Ishikawa (cell line): ENCODE measurements around the gene VGLL1.

Experiments
- CEBPB ChIP-seq: IDR thresholded peaks from 2 replicates; pipeline ENCODE4 v1.6.1; 2012
- CREB1 ChIP-seq: IDR thresholded peaks from 2 replicates; pipeline ENCODE4 v1.6.1; 2012; ENCODE audit warnings: low read depth
- EGR1 ChIP-seq: IDR thresholded peaks from 2 replicates; pipeline ENCODE4 v1.6.1; 2012
- EP300 ChIP-seq: IDR thresholded peaks from 2 replicates; pipeline ENCODE4 v1.6.1; 2012; ENCODE audit warnings: borderline replicate concordance
- FOXM1 ChIP-seq: IDR thresholded peaks from 2 replicates; pipeline ENCODE4 v1.6.1; 2012; ENCODE audit warnings: low read depth, borderline replicate concordance
- NFIC ChIP-seq: IDR thresholded peaks from 2 replicates; pipeline ENCODE4 v1.6.1; 2012
- RAD21 ChIP-seq: IDR thresholded peaks from 2 replicates; pipeline ENCODE4 v1.6.1; 2012; ENCODE audit warnings: low read depth
- TAF1 ChIP-seq: IDR thresholded peaks from 2 replicates; pipeline ENCODE4 v1.6.1; 2012; ENCODE audit warnings: low read depth, mild to moderate bottlenecking
- TCF12 ChIP-seq: IDR thresholded peaks from 2 replicates; pipeline ENCODE4 v1.6.1; 2012; ENCODE audit warnings: low read depth
- TEAD4 ChIP-seq: IDR thresholded peaks from 2 replicates; pipeline ENCODE4 v1.6.1; 2012
- YY1 ChIP-seq: IDR thresholded peaks from 2 replicates; pipeline ENCODE4 v1.6.1; 2012; ENCODE audit warnings: low read depth
- ZBTB7A ChIP-seq: IDR thresholded peaks from 2 replicates; pipeline ENCODE4 v1.6.1; 2012; ENCODE audit warnings: low read depth
- TF ChIP-seq, protein P1 (sequence below): IDR thresholded peaks from 2 replicates; pipeline ENCODE4 v1.6.1; 2012
- TF ChIP-seq, protein P2 (sequence below): IDR thresholded peaks from 2 replicates; pipeline ENCODE4 v1.6.1; 2012; ENCODE audit warnings: low read depth, mild to moderate bottlenecking
- TF ChIP-seq, protein P3 (sequence below): IDR thresholded peaks from 2 replicates; pipeline ENCODE4 v1.6.1; 2012

VGLL1 gene

DNA sequence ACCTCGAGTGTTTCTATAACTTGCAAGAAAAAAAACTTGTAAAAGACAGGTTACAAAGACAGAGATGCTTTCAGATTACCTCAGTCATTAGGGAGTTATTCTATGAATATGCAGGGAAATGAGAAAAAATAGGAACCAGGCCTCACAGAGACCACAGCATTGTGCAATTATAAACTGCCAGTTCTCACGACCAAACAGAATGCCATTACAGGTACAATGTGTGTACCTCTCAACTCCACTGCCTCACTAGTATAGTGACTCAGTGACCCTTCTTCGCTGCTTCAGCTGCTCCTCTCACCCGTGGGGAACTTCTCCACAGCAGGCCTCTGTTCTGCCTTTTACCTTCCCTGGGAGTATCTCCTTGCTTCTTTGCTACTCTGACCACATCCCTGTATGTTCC is 37.0 kb upstream of the VGLL1 start:
- no peak for TF ChIP-seq FOXM1
- no peak for TF ChIP-seq NFIC
- TF ChIP-seq, protein P1, sequence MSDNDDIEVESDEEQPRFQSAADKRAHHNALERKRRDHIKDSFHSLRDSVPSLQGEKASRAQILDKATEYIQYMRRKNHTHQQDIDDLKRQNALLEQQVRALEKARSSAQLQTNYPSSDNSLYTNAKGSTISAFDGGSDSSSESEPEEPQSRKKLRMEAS = no peak
- no peak for TF ChIP-seq ZBTB7A

DNA sequence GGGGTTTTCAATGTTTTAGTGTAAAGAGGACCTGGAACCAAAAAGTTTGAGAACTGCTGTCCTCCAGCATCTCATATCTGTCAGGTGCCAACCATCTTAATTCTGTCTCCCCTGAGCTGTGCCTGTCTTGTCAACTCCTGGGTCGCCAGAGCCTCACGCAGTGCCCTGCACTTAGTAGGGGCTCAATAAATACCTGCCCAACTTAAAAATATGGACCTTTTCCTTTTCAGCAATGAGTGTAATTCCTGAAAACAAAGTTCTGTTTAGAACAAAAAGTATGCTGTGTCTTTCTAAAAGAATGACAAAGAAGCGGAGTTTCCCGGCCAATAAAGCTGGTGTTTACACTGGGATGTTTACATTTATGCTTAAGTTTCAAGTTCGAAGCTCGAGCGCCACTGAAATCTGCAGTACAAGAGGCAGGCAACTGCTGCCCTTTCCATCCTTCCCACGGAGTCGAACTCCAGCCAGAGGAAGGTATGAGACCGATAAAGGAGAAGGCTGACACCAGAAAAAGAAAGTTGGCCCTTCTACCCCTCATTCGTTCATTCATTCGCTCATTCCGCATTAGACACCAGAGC is 35.7 kb upstream of the VGLL1 start:
- TF ChIP-seq YY1 = no peak

DNA sequence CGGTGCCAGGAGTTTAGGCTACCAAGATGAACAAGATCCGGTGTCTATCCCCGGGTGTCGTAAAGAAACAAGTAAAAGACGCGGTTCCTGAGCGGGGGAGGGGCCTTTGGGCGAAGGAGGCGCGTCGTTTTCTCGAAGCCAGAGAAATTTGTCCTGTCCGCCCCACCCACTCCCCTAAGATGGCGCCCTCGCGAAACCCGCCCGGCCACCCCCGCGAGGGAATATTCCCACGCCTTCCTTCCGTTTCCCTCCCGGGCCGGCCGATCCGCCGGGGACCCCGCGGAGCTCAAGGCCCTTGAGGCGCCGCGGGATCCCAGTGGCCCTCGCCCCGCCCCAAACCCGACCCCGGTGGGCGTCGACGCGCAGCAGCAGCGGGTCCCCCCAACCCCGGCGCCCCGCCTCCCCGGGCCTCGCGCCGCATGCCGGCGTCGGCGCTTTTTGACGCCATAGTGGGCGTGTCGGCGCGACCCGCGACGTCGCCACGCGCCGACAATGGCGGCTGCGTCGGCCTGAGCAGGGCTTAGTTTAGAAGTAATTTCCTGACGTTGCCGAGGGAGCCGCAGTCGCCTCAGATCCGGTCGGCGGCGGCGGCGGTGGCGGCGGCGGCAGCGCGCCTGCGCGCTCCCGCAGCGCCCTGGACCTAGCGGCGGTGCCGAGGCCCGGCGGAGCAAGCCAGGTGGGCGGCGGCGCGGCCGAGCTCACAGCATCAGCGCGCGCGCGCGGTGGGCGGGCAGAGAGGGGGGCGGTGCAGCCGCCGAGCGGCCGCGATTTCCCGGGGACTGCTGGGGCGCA is 35.1 kb upstream of the VGLL1 start:
- TF ChIP-seq EGR1 (0 out of 2 replicates have a peak, but pooled peaks have one; percentile 30), YY1 (peak; percentile 81), CREB1 (peak; percentile 85), TAF1 (peak; percentile 52), EP300 (no peak)
- TF ChIP-seq, protein P1 = peak; percentile 52
- TF ChIP-seq, protein P2, sequence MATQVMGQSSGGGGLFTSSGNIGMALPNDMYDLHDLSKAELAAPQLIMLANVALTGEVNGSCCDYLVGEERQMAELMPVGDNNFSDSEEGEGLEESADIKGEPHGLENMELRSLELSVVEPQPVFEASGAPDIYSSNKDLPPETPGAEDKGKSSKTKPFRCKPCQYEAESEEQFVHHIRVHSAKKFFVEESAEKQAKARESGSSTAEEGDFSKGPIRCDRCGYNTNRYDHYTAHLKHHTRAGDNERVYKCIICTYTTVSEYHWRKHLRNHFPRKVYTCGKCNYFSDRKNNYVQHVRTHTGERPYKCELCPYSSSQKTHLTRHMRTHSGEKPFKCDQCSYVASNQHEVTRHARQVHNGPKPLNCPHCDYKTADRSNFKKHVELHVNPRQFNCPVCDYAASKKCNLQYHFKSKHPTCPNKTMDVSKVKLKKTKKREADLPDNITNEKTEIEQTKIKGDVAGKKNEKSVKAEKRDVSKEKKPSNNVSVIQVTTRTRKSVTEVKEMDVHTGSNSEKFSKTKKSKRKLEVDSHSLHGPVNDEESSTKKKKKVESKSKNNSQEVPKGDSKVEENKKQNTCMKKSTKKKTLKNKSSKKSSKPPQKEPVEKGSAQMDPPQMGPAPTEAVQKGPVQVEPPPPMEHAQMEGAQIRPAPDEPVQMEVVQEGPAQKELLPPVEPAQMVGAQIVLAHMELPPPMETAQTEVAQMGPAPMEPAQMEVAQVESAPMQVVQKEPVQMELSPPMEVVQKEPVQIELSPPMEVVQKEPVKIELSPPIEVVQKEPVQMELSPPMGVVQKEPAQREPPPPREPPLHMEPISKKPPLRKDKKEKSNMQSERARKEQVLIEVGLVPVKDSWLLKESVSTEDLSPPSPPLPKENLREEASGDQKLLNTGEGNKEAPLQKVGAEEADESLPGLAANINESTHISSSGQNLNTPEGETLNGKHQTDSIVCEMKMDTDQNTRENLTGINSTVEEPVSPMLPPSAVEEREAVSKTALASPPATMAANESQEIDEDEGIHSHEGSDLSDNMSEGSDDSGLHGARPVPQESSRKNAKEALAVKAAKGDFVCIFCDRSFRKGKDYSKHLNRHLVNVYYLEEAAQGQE = no peak

DNA sequence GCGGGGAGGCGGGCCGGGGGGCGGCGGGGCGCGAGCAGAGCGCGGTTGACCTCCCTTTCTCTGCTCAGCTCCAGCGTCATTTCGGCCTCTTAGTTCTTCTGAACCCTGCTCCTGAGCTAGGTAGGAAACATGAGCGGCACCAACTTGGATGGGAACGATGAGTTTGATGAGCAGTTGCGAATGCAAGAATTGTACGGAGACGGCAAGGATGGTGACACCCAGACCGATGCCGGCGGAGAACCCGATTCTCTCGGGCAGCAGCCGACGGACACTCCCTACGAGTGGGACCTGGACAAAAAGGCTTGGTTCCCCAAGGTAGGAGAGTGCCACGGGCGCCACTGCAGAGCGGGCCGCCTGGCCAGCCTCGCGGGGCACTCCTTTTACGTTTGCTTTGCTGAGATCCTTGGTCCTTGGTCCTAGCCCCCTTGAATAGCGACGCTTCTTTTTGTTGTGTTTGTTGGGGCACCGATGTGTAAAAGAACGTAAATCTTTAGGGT is 34.4 kb upstream of the VGLL1 start, which contains the start of gene HTATSF1:
Gene HTATSF1, plus strand, starts transcription at position 37 of the 497 bp plus-strand sequence. Its CDS starts 93 bp downstream, at position 130.
- TF ChIP-seq CEBPB = no peak
- no peak for TF ChIP-seq EGR1
- no peak for TF ChIP-seq YY1
- TF ChIP-seq, protein P2 = no peak
- no peak for TF ChIP-seq EP300
- no peak for TF ChIP-seq RAD21
- TF ChIP-seq, protein P1 = no peak
- TF ChIP-seq TCF12 = no peak
- TF ChIP-seq CREB1 = no peak
- TF ChIP-seq NFIC = no peak
- TF ChIP-seq, protein P3, sequence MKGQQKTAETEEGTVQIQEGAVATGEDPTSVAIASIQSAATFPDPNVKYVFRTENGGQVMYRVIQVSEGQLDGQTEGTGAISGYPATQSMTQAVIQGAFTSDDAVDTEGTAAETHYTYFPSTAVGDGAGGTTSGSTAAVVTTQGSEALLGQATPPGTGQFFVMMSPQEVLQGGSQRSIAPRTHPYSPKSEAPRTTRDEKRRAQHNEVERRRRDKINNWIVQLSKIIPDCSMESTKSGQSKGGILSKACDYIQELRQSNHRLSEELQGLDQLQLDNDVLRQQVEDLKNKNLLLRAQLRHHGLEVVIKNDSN = no peak
- no peak for TF ChIP-seq FOXM1
- no peak for TF ChIP-seq TEAD4

DNA sequence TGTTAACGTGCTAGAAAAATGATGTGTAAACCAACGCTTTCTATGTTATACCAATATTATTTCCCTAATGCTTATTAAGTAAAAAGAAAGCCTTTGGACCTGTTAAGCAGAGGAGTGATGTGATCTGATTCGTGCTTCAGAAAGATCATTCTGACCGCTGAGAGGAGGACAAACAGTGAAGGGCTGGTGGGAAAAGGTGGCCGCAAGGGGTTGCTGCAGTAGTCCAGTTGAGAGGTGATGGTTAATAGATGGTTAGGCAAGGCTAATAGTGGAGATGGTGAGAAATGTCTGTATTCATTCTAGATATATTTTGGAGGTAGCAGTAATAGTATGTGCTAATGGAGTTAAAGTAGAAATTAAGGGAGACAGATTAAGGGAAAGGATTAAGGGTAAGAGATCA is 12.9 kb upstream of the VGLL1 start:
- no peak for TF ChIP-seq EP300
- no peak for TF ChIP-seq TCF12
- TF ChIP-seq CREB1 = no peak
- TF ChIP-seq, protein P3 = no peak
- TF ChIP-seq ZBTB7A = no peak
- TF ChIP-seq FOXM1 = no peak
- TF ChIP-seq, protein P2 = no peak
- TF ChIP-seq CEBPB = no peak
- TF ChIP-seq TEAD4 = no peak
